ENCODE measurements around the gene IL37.

IL37 gene

DNA sequence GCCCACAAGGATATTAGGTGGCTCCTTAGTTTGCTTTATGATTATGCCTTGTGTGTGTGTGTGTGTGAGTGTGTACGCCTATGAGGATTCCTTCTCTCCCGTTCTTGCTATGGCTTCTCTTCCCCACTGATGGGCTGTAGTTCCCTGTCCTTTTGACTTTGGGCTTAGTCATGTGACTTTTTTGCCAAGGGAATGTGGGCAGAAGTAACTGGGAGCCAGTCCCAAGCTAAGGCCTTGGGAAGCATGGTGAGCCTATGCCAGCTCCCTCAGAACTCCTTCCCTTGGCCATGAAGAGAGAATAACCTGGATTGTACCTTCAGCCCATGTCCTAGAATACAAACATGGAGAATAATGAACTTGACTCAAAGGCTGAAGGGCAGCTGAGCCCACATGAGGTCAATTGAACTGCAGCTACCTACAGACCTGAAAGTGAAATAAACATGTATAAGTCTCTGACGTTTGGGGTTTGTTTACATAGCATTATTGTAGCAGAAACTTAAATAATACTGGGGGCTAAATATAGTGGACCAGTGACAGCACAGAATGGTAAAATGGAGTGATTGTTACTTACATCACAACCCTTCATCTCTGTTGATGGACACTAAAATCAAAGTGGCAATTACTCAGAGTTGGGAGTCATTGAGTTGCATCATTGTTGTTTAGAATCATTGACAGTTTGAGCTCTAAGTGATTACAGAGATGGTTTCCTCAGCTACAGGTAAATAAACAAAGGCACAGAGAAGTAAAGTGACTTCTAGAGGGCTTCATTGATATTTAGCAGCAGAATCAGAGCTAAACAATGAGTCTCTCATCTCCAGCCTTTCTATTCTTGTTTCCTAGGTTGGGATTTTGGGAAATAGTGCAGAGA lies 51.6 kb downstream of the IL37 start:
- DNase-seq: no peak

DNA sequence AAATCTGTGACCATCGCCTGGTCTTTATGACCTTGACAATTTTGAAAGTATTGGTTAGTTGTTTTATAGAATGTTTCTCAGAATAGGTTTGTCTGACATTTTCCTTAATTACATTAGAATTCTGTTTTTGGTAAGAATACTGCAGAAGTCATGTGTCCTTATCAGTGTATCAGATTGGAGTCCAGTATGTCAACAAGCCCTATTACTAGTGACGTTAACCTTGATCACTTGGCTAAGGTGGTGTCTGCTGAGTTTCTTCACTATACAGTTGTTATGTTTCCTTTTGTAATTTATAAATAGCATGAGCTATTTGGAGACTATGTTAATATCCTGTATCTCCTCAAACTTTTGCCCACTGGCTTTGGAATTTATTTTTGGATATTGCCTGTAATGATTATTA lies 56.1 kb downstream of the IL37 start:
- DNase-seq: no peak

Measured in effector CD8-positive, alpha-beta T cell (primary cell).